ENCODE data around the gene TUBB4A.
"Not testable (repeated sequence)": the region's sequence is repeated elsewhere in the genome, so short reads cannot be mapped to it uniquely, and the experiment has no call there.

TUBB4A gene

DNA sequence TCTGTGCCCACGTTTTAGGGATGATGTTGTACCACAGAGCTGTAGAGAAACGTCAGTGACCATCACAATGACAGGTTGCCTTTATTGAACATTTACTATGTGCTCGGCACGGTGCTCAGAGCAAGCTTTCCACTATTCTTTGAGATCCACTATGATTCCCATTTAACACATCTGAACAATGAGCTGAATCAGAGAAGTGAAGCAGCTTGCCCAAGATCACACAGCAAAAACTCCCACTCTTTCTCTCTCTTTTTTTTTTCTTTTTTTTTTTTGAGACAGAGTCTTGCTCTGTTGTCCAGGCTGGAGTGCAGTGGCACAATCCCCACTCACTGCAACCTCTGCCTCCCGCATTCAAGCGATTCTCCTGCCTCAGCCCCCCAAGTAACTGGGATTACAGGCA, 20.6 kb upstream of the TUBB4A start:
- no peak for DNase-seq

DNA sequence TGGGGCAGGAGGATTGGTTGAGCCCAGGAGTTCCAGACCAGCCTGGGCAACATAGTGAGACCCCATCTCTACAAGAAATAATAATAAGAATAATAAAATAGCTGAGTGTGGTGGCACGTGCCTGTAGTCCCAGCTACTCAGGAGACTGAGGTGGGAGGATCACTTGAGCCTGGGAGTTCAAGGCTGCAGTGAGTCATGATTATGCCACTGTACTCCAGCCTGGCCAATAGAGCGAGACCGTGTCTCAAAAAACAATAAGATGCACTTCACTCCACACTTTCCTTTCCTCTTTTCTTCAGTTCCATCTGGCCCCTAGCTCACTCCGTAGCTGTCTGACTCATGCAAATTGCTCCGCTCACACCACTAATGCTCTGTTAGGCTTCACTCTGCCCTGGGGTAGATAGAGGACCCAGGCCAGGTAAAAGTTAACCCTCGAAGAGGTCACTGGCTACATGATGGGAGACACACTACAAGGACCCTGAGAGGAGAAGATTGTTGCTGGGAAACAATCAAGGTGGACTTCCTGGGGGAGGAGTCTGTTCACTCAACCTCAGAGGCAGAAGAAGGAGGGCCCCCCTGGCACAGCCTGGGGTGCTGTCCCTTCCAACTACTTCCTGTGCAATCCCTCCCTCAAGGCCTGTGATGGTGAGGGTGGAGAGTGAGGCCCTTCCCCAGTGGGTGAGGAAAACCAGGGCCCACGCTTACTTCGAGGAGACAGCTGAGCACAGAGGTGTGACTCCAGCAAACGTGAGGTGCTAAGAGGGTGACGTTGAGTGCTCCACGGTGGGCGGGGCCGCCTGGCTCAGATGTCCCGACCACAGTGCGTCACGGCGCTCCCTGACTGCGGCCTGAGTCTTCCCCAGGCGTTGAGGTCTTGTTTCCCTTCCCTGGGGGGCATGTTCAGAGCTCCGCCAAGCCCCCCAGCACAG, 19.9 kb upstream of the TUBB4A start:
- peak; percentile 56 for DNase-seq

DNA sequence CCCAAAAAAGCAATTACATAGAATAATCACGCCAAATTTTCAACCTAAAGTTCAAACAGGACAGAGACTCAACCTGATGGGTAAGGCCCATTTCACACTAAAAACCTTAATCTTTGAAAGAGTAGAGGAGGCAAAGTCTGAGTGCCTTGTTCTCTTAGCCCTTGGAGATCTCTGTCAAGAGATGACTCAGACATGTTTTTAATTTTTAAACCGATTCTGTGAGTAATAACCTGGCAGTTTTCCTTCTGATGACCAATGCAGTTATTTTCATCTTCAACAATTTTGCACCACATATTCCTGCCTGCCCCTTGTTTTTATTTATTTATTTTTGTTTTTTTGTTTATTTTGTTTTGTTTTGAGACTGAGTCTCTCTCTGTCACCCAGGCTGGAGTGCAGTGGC, 17.2 kb upstream of the TUBB4A start:
- no peak for DNase-seq

DNA sequence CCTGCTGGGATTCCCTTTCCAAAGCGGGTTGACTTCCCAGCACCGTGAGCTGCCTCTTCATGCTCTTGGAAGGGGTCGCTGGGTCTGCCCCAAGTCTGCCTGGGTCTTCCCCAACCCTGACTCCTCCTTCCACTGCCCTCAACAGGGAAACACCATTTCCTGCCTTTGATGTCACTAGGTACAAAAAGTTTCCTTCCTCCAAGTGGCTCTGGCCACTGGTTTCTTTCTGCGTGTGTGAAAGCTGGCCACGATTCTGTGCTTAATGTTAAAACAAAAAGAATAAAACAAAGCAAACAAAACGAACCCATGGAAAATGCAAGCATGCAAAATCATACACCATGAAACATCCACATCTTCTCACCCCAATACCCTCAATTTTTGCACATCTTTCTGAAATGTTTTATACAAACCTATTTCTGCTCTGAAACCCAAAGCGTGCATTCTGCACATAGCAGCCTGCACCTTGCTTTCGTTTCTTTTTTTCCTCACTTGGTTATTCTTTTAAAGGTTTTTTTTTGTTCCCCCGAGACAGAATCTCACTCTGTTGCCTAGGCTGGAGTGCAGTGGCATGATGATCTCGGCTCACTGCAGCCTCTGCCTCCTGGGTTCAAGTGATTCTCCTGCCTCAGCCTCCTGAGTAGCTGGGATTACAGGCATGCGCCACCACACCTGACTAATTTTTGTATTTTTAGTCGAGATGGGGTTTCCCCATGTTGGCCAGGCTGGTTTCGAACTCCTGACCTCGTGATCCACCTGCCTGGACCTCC, 16.2 kb upstream of the TUBB4A start:
- DNase-seq = no peak

DNA sequence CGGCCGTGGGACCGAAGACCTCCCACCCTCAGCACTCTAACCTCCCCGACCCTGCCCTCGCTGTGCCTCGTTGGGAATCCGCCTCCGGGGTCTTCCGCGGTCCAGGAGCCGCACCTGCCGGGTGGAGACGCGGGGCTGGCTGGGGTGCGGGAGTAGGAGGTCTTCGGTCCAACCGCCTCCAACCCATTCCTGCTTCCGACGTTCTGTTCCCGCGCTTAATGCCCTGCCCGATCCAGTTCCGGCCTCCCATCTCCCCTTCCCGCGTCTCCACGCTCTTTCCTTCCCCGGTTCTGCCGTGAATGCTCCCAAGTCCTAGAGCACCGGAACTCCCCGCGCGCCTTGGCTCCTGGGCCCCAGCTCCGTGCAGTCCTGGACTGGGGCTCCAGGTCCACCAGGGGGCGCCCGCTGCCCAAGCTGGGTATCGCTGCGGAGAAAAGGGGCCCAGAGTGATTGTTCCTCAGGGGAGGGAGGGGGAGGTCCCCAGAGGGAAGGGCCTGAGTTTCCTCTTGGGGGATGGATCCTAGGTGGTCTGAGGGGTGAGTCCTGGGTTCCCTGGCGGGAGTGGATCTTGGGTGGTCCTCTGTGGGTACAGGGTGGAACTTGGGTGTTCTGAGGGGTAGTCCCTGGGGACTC, 14.7 kb upstream of the TUBB4A start:
- peak; percentile 94 for DNase-seq

DNA sequence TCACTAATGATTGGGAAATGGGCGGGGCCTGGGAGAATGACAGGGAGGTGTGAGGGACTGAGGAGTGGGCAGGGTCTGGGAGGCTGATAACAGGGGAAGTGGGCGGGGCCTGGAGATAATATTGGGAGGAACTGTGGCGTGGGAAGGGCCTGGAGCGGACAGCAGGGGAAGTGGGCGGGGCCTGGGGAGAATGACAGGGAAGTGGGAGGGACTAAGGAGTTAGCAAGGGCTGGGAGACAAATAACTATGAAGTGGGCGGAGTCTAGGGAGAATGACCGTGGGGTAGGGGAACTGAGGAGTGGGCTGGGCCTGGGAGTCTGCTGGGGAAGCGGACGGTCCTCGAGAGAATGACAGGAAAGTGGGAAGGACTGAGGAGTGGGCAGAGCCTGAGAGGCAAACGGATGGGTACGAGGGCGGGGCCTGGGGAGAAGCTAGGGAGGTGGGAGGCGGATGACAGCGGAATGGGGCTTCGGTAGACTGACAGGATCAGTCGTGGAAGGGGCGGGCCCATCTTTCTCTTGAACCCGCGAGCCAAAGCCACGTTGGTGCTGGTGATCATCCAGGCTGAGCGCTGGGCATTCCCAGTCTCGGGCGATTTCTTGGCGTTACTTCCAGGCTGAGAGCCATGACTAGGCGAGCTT, 14.0 kb upstream of the TUBB4A start:
- DNase-seq = peak; percentile 77

DNA sequence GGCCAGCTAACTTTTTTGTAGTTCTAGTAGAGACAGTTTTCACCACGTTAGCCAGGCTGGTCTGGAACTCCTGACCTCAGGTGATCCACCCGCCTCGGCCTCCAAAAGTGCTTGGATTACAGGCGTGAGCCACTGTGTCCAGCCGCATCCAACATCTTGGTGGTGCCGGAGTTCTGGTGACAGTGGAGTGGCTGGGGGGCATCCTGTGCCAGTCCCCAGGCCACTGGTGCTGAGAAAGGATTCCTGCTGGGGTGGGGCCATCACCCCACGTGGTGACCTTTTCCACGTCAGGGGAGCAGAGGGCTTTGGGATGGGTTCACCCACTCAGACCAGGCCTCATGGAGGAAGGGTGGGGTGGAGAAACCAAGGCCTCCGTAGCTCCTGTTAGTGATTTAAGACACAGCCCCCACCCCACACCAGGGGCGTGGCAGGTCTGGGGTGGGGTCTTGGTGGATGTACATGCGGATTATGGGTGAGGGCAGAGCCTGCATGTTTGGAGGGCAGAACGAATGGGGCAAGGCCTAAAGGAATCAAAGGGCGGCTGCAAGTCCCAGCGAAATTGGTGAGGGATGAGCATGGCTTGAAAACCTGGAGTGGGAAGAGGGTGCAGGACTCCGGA, 12.9 kb upstream of the TUBB4A start:
- DNase-seq = no peak

DNA sequence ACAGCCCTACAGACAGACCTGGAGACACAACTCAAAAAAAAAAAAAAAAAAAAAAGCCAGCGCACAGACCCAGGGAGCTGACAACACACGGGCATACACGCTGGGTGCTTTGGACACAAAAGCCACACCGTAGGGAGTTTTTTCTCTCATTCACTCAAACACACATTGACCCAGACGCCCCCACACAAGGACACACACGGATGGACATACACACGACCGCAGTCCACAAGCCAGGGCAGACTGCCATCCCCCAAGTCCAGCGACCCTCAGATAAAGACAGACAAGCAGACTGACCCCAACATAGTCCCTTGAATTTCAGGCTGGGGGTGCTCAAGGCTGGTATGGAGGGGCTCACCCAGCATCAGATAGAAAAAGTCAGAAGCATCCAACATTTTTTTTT, 12.0 kb upstream of the TUBB4A start:
- no peak for DNase-seq

DNA sequence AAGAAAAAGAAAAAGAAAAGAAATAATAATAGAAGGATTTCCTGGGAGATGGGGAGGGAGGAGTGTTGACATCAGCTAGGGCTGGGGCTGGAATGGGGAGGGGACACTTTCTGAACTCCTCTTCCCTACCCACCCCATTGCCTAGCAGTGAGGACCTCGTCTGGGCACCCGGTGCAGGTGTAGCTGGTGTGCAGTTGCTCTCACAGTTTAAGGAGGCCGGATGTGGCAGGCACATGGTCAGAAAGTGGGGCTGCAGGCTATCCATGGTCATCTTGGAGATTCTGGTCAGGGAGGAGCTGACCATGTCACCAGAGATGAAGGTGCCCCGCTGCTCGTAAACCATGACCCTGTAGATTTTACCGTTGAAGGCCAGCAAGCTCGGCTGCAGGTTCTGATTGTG, 8.5 kb upstream of the TUBB4A start:
- no peak for DNase-seq

DNA sequence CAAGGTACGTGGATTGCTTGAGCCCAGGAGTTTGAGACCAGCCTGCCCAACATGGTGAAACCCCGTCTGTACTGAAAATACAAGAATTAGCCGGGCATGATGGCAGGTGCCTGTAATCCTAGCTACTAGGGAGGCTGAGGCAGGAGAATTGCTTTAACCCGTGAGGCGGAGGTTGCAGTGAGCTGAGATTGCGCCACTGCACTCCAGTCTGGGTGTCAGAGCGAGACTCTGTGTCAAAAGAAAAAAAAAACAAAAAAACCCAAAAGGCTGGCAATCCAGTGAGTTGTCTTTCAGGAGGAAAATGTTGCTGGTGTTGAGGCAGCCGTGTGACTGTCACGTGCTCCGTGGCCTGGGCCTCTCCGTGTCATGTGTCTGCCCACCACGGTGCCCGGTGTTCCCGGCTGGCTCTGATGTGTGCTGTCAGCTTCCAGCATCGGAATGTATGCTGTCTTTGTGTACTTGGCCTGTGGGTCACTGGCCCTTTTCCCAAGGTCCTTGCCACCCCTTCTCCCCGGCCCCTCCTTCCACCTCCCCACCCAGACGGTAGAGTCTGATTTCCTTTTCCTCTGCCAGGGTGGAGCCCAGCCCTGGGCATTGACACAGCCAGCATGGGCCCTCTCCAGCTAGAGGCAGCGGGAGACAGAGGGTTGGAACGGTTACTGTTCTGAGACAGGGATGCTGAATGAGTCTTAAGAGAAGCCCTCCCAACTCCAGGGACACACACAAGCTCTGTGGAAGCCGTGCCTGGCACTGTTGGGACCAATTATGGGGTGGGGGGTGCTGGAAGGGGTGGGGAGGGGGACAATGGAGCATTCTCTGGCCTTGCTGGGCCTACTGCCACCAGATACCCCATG, 7.2 kb upstream of the TUBB4A start:
- DNase-seq = no peak

DNA sequence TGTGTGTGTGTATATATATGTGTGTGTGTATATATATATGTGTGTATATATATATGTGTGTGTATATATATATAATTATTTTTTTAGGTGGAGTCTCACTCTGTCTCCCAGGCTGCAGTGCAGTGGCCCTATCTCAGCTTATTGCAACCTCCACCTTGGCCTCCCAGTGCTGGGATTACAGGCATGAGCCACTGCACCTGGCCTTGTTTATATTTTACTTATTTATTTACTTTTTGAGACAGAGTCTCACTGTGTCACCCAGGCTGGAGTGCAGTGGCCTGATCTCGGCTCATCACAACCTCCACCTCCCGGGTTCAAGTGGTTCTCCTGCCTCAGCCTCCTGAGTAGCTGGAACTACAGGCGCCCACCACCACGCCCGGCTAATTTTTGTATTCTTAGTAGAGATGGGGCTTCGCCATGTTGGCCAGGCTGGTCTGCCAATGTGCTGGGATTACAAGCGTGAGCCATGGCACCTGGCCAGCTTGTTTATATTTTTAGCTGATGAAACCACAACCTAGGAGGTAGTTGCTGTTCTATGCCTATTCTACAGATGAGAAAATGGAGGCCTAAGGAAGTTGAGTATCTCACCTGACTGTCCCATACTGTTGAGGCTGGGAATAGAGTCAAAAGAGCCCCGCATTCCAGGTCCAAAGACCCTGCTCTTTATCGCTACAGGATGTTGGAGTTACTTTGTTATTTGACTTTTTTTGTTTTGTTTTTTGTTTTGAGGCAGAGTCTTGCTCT, 6.1 kb upstream of the TUBB4A start:
- DNase-seq = not testable (repeated sequence)

DNA sequence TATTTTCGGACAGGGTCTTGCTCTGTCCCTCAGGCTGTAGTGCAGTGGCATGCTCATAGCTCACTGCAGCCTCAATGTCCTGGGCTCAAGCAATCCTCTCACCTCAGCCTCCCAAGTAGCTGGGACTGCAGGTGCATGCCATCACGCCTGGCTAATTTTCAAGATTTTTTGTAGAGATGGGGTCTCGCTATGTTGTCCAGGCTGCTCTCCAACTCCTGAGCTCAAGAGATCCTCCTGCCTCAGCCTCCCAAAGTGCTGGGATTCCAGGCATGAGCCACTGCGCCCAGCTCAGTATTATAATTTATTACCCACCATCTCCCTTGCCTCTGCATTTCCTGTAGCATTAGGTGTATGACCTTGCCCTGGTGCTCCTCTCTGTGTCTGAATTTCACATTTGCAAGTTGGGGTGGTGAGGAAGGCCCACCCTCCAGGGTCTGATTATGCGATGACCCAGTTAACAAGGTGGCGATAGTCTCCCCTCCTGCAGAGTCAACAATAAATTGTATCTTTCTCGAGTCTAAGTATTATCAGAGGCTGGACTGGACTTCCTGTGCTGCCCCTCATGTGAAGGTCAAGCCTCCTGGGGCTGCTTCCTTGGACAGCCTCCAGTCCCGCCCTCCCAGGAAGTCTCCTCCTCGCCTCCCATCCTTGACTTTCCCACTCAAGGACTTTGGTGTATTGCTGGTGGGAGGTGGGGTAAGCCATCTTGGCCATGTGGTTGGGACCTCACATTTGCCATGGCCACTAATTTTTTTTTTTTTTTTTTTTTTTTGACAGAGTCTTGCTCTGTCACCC, 1.5 kb upstream of the TUBB4A start:
- DNase-seq = no peak

DNA sequence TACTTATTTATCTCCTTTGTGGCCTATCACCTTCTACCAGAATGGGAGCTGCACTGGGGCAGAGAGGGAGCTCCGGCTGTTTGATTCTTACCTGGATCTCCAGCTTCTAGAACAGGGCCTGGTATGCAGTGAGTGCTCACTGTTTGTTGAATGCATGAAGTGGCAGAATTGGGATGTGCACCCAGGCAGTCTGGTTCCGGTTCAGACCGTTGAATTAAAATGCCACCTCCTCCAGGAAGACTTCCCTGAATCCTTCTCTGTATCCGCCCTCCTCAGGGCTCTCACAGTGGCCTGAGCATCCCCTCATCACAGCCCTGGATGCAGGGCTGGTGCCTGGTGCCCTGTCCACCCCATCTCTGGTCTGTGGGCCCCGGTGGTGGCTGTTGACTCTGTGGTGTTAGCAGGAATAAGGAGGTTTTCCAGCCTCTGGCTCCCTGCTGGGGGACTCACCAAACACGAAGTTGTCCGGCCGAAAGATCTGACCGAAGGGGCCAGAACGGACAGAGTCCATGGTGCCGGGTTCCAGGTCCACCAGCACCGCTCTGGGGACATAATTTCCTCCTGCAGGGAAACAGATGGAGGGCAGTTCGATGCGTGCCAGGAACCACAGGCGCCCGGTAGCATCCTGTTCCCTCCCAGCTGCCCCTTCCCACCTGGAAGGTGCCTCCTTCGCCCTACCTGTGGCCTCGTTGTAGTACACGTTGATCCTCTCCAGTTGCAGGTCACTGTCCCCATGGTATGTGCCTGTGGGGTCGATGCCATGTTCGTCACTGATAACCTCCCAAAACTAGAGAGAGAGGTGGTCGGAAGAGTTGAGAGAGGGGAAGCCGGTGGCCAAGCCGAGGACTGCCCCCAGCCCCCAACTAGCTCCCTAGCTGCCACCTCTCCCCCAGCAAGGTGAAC, 1.0 kb downstream of the TUBB4A start:
- DNase-seq = no peak

DNA sequence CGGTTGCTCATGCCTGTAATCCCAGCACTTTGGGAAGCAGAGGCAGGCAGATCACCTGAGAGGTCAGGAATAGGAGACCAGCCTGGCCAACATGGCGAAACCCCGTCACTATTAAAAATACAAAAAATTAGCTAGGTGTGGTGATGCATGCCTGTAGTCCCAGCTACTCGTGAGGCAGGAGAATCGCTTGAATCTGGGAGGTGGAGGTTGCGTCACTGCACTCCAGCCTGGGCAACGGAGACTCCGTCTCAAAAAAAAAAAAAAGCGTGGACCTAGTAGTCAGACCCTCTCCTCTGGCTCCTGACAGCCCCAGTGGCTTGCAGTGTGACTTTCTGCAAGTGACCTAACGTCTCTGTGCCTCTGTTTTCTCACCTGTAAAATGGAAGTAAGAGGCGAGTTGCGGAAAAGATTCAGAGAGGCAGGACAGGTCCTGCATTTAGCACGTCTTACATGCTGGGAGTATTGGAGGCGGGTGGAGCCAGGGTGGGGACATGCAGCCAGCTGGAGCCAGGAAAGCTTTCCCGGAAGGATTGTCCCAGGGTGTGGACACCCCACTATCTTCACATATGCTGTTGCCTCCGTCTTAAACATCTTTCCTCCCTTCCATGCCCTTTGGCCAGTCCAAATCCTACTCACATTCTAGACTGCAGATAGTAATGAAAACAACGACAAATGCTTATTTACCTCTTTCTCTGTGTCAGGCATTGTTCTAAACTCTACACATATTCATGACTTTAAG, 2.9 kb downstream of the TUBB4A start:
- no peak for DNase-seq

DNA sequence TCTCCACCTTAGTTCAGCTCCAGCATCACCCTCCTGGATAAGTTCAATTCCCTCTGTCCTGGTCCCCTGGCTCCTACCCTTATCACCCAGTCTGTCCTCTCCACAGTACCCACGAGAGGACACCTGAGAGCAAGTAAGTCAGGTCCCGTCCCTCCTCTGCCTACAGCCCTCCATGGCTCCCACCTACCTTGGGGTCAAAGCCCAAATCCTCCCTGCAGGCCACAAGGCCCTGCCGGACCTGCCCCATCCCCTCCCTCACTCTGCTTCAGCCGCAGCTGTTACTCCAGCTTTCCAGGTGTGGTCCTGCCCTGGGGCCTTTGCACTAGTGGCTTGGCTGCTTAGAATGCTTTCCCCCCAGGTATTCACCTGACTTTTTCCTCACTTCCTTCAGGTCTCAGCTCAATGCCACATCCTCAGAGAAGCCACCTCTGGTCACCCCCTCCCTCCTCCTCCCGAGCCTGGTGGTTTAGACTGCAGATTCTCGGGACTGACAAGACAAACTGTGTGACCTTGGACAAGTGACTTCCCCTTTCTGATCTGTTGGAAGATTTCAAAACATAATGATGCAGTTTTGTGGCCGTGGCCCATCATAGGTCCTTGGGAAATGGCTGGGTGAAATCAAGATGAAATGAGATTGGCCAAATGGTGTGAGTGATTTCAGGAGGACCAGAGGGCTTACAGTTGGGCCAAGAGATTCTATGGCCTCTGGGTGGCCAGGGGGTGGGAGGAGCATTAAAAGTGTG, 3.6 kb downstream of the TUBB4A start:
- no peak for DNase-seq

DNA sequence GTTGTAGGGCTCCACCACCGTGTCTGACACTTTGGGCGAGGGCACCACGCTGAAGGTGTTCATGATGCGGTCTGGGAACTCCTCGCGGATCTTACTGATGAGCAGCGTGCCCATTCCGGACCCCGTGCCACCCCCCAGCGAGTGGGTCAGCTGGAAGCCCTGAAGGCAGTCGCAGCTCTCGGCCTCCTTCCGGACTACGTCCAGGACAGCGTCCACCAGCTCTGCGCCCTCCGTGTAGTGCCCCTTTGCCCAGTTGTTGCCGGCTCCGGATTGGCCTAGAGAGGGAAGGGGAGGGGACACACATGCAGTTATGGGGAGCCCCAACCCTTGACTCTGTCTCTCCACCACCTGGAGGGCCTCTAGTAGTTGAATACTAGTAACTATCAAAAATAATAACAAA, 6.2 kb downstream of the TUBB4A start:
- DNase-seq = no peak

DNA sequence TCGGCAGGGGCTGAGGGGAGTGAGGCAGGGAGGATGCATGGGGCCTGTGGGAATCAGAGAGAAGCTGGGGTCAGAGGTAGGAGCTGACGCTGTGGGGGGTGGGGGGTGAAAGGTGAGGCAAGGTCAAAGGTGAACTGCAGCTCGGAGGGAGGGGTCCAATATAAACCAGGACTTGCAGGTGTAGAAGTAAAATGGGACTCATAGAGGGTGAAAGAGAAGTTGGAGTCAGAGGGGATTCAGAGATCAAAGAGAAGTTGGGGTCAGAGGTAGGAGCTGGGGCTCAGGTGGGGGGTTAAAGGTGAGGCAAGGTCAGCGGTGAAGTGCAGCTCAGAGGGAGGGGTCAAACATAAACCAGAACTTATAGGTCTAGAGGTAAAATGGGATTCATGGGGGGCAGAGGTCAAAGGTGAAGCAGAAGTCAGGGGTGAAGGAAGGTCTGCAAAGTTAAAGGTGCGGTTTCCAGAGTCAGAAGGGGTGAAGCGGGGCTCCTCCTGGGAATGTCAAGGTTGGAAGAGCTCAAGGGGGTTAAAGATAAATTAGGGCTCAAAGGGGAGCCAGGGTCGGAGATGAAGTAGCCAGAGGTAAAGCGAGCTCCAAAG, 7.6 kb downstream of the TUBB4A start:
- DNase-seq = no peak
